H1 (cell line): Measurements from ENCODE around the gene OR4M1. TPM values are rescaled to one million over a fixed set of nuclear protein-coding genes. Genes with fewer than 3 reads are reported as not detected.

Experiments used
- CTCF ChIA-PET: fragments of 300-600 bp; sonication (Branson Sonifier 250); formaldehyde crosslinking; loops from one replicate; lab custom pipeline; 2021; ENCODE audit not compliant: partially characterized antibody; lab: Charles Lee
- POLR2A ChIA-PET: fragments of 300-600 bp; sonication (Branson Sonifier 250); formaldehyde crosslinking; loops from one replicate; lab custom pipeline; 2021; ENCODE audit warnings: inconsistent platforms; ENCODE audit not compliant: partially characterized antibody; lab: Charles Lee
- DNase-seq, 2 experiments: peaks; one replicate each; pipeline versions ENCODE4 v3.0.0 to v3.0.0-alpha.2; 2010 to 2022; ENCODE audit warnings: low spot score in 2 of 2, low read depth in 1 of 2, mixed read lengths in 1 of 2
- FAIRE-seq: peaks from 2 replicates; lab custom pipeline; 2011; peaks lifted over from hg19 to GRCh38; lab: Jason Lieb, UNC
- H2AFZ ChIP-seq: 2 replicates; pipeline ENCODE4 v1.8.1; 2012; ENCODE audit warnings: low read length, inconsistent platforms
- H2AK5ac ChIP-seq: 2 replicates; pipeline ENCODE4 v1.6.1; 2013; ENCODE audit warnings: low read depth, low read length
- H2BK120ac ChIP-seq: replicated peaks from 2 replicates; pipeline ENCODE3; 2013; ENCODE audit warnings: low read depth, low read length, inconsistent platforms
- H2BK12ac ChIP-seq: 2 replicates; pipeline ENCODE4 v1.6.1; 2013; ENCODE audit warnings: low read depth, low read length
- H2BK15ac ChIP-seq: 2 replicates; pipeline ENCODE4 v1.6.1; 2013; ENCODE audit warnings: low read length
- H2BK20ac ChIP-seq: 2 replicates; pipeline ENCODE4 v1.6.1; 2013; ENCODE audit warnings: low read length
- H2BK5ac ChIP-seq: 2 replicates; pipeline ENCODE4 v1.6.1; 2013; ENCODE audit warnings: low read depth, low read length
- H3K14ac ChIP-seq: 2 replicates; pipeline ENCODE4 v1.6.1; 2013; ENCODE audit warnings: inconsistent platforms; ENCODE audit not compliant: insufficient read length
- H3K18ac ChIP-seq: 2 replicates; pipeline ENCODE4 v1.6.1; 2013; ENCODE audit warnings: low read length; ENCODE audit errors: extremely low read depth
- H3K23ac ChIP-seq: 2 replicates; pipeline ENCODE4 v1.6.1; 2013; ENCODE audit warnings: inconsistent platforms; ENCODE audit not compliant: insufficient read length
- H3K23me2 ChIP-seq: 2 replicates; pipeline ENCODE4 v1.6.1; 2013; ENCODE audit warnings: low read depth, low read length
- H3K27ac ChIP-seq: 2 replicates; pipeline ENCODE4 v1.6.1; 2011; ENCODE audit warnings: low read depth, low read length, inconsistent platforms
- H3K27me3 ChIP-seq, 4 experiments: replicated peaks in 1 of 4; 1 replicate in 1 of 4; 2 replicates in 3 of 4; pipeline versions ENCODE4 v1.6.1 to v1.8.1; 2011 to 2013; ENCODE audit warnings: low read length in 3 of 4, mild to moderate bottlenecking in 3 of 4, inconsistent platforms in 2 of 4, mixed read lengths in 2 of 4, moderate library complexity in 1 of 4; ENCODE audit not compliant: control insufficient read depth in 3 of 4, insufficient read depth in 3 of 4; ENCODE audit errors: extremely low read depth in 1 of 4
- H3K36me3 ChIP-seq, 4 experiments: 2 replicates each; pipeline versions ENCODE4 v1.6.1 to v1.8.1; 2011 to 2013; ENCODE audit warnings: mild to moderate bottlenecking in 4 of 4, low read length in 3 of 4, moderate library complexity in 2 of 4, control low read depth in 1 of 4, inconsistent platforms in 1 of 4; ENCODE audit not compliant: insufficient read depth in 4 of 4, control insufficient read depth in 2 of 4
- H3K4ac ChIP-seq: replicated peaks from 2 replicates; pipeline ENCODE3; 2013; ENCODE audit warnings: low read length, low read depth, mixed read lengths, inconsistent platforms; ENCODE audit not compliant: insufficient read length
- H3K4me1 ChIP-seq, 4 experiments: replicated peaks in 1 of 4; 1 replicate in 1 of 4; 2 replicates in 3 of 4; pipeline versions ENCODE4 v1.6.1 to v1.8.1; 2011 to 2013; ENCODE audit warnings: low read length in 3 of 4, inconsistent platforms in 2 of 4, mixed read lengths in 1 of 4; ENCODE audit not compliant: insufficient read depth in 4 of 4, control insufficient read depth in 3 of 4
- H3K4me2 ChIP-seq, 2 experiments: 2 replicates each; pipeline versions ENCODE4 v1.6.1 to v1.8.1; 2011 to 2013; ENCODE audit warnings: low read depth in 2 of 2, low read length in 2 of 2, control low read depth in 1 of 2, inconsistent platforms in 1 of 2, mild to moderate bottlenecking in 1 of 2; ENCODE audit not compliant: insufficient read depth in 1 of 2
- H3K4me3 ChIP-seq, 4 experiments: fragments of 200-600, 300-600 bp in 1 of 4; sonication (generic), shearing (Covaris generic), sonication (Bioruptor Twin) in 1 of 4; 2 replicates each; pipeline versions ENCODE4 v1.5.1 to v1.8.1; 2011 to 2016; ENCODE audit warnings: low read length in 4 of 4, low read depth in 3 of 4, control low read depth in 2 of 4, inconsistent platforms in 2 of 4, mild to moderate bottlenecking in 2 of 4, mixed read lengths in 1 of 4, moderate library complexity in 1 of 4; ENCODE audit not compliant: insufficient read depth in 2 of 4; ENCODE audit errors: extremely low read depth in 1 of 4
- H3K56ac ChIP-seq: replicated peaks from 2 replicates; pipeline ENCODE3; 2013; ENCODE audit warnings: low read depth, mild to moderate bottlenecking, mixed read lengths, low read length, inconsistent platforms; ENCODE audit not compliant: insufficient read length
- H3K79me1 ChIP-seq: 2 replicates; pipeline ENCODE4 v1.6.1; 2013; ENCODE audit warnings: low read depth, low read length, control low read depth
- H3K79me2 ChIP-seq, 2 experiments: 2 replicates each; pipeline versions ENCODE4 v1.6.1 to v1.8.1; 2012 to 2013; ENCODE audit warnings: low read length in 2 of 2, mild to moderate bottlenecking in 2 of 2, inconsistent platforms in 1 of 2; ENCODE audit not compliant: insufficient read depth in 2 of 2, control insufficient read depth in 1 of 2
- H3K9ac ChIP-seq, 4 experiments: replicated peaks in 1 of 4; 1 replicate in 1 of 4; 2 replicates in 3 of 4; pipeline versions ENCODE4 v1.6.1 to v1.8.1; 2011 to 2013; ENCODE audit warnings: low read depth in 3 of 4, low read length in 3 of 4, control low read depth in 2 of 4, mild to moderate bottlenecking in 2 of 4, moderate library complexity in 2 of 4, inconsistent platforms in 1 of 4; ENCODE audit errors: extremely low read depth in 1 of 4
- H3K9me3 ChIP-seq, 2 experiments: 2 replicates each; pipeline versions ENCODE4 v1.6.1 to v1.8.1; 2012 to 2013; ENCODE audit warnings: mild to moderate bottlenecking in 2 of 2, moderate library complexity in 2 of 2, control low read depth in 1 of 2, inconsistent platforms in 1 of 2, low read depth in 1 of 2, low read length in 1 of 2, mixed read lengths in 1 of 2; ENCODE audit not compliant: insufficient read depth in 2 of 2
- H4K20me1 ChIP-seq, 2 experiments: replicated peaks in 1 of 2; 2 replicates each; pipeline versions ENCODE3 to v1.8.1; 2011 to 2013; ENCODE audit warnings: inconsistent platforms in 2 of 2, low read length in 2 of 2, mild to moderate bottlenecking in 1 of 2; ENCODE audit not compliant: insufficient read depth in 2 of 2, control insufficient read depth in 1 of 2
- H4K5ac ChIP-seq: 2 replicates; pipeline ENCODE4 v1.6.1; 2013; ENCODE audit warnings: low read length, low read depth, mixed read lengths, inconsistent platforms; ENCODE audit not compliant: insufficient read length
- H4K8ac ChIP-seq: 2 replicates; pipeline ENCODE4 v1.8.0; 2013; ENCODE audit warnings: mild to moderate bottlenecking, moderate library complexity, low read length, inconsistent platforms; ENCODE audit not compliant: insufficient read depth; ENCODE audit errors: extremely low read depth
- H4K91ac ChIP-seq: replicated peaks from 2 replicates; pipeline ENCODE3; 2013; ENCODE audit warnings: low read length, mixed read lengths, inconsistent platforms; ENCODE audit not compliant: insufficient read length
- ATF2 ChIP-seq: IDR thresholded peaks from 2 replicates; pipeline ENCODE4 v1.6.1; 2012; ENCODE audit warnings: low read length, inconsistent platforms
- ATF3 ChIP-seq: IDR thresholded peaks from 2 replicates; pipeline ENCODE4 v1.6.1; 2011; ENCODE audit warnings: low read depth, mild to moderate bottlenecking, low read length; ENCODE audit not compliant: insufficient read depth
- CBX5 ChIP-seq: fragments of 300-800, 300-1000 bp; sonication (generic); IDR thresholded peaks from 2 replicates; pipeline ENCODE4 v1.7.1; 2016; ENCODE audit warnings: antibody characterized with exemption, low read length, low read depth
- CEBPB ChIP-seq: IDR thresholded peaks from 2 replicates; pipeline ENCODE4 v1.6.1; 2012; ENCODE audit warnings: low read depth, low read length
- EGR1 ChIP-seq: IDR thresholded peaks from 2 replicates; pipeline ENCODE4 v1.6.1; 2011; ENCODE audit warnings: low read depth, low read length, borderline replicate concordance
- GABPA ChIP-seq: IDR thresholded peaks from 2 replicates; pipeline ENCODE4 v1.6.1; 2011; ENCODE audit warnings: mild to moderate bottlenecking, low read length, moderate library complexity, borderline replicate concordance; ENCODE audit not compliant: insufficient read depth
- JUND ChIP-seq: IDR thresholded peaks from 2 replicates; pipeline ENCODE4 v1.6.1; 2011; ENCODE audit warnings: mild to moderate bottlenecking, improper control_type of control experiment, low read length
- KDM5A ChIP-seq: fragments of 200-600 bp; IDR thresholded peaks from 2 replicates; pipeline ENCODE4 v1.7.1; 2012; ENCODE audit warnings: mild to moderate bottlenecking, low read length, inconsistent platforms, mixed read lengths
- POLR2AphosphoS5 ChIP-seq: IDR thresholded peaks from 2 replicates; pipeline ENCODE4 v1.6.1; 2011; ENCODE audit warnings: low read depth, low read length
- POU5F1 ChIP-seq: IDR thresholded peaks from 2 replicates; pipeline ENCODE4 v1.6.1; 2011; ENCODE audit warnings: low read depth, mild to moderate bottlenecking, low read length, moderate library complexity
- SP1 ChIP-seq: IDR thresholded peaks from 2 replicates; pipeline ENCODE4 v1.6.1; 2011; ENCODE audit warnings: low read depth, low read length
- SP2 ChIP-seq: IDR thresholded peaks from 2 replicates; pipeline ENCODE4 v1.6.1; 2012; ENCODE audit warnings: mild to moderate bottlenecking, low read length, inconsistent platforms
- YY1 ChIP-seq: IDR thresholded peaks from 2 replicates; pipeline ENCODE4 v1.6.1; 2011; ENCODE audit warnings: low read depth, mild to moderate bottlenecking, low read length
- polyA plus RNA-seq, 7 experiments: library from polyadenylated mRNA; depleted of rRNA in 3 of 7; stranded (reverse) in 5 of 7; unstranded in 2 of 7; fragments of >200 nt in 5 of 7; fragments of 200-250 nt in 2 of 7; gene quantifications; 1 replicate in 5 of 7; 2 replicates in 1 of 7; 4 replicates in 1 of 7; pipeline versions ENCODE4 v1.2.1 to v1.2.3, GENCODE V29; 2011 to 2013; ENCODE audit warnings: missing spikeins in 2 of 7, mixed read lengths in 2 of 7
- total RNA-seq: library from RNA; stranded (reverse); fragmentation: NEBNext Ultra II Directional; extraction: Animal tissue kit (Norgen Biotek cat#: 25700); gene quantifications from 2 replicates; pipeline ENCODE4 v1.2.1, GENCODE V29; 2021
- TF ChIP-seq, protein P1 (sequence below): IDR thresholded peaks from 2 replicates; pipeline ENCODE4 v1.6.1; 2012; ENCODE audit warnings: inconsistent platforms

Gene OR4M1
- total and polyA plus RNA-seq, 2 of the 8 experiments (the other 6 are each of a cell fraction or from before 2014, with no cell fraction given), result not detected

- Histone ChIP-seq H3K79me2 (no peaks in the 10 kb centered on the region), H3K18ac (no peak overlapping the region), H3K23ac (no peak overlapping the region), H2BK20ac (no peak overlapping the region), H3K9me3 (peaks cover 36 to 41% of the 10 kb centered on the region in 2 experiments), H3K79me1 (no peaks in the 10 kb centered on the region), H2BK120ac (no peak overlapping the region), H2AFZ (no peak overlapping the region), H2BK5ac (no peak overlapping the region), H3K14ac (no peak overlapping the region), H2AK5ac (no peak overlapping the region), H2BK12ac (no peak overlapping the region), H3K4ac (no peak overlapping the region), H4K5ac (no peak overlapping the region), H3K27me3 (no peaks in the 10 kb centered on the region), H4K91ac (no peak overlapping the region), H3K56ac (no peak overlapping the region), H4K8ac (no peak overlapping the region), H4K20me1 (no peaks in the 10 kb centered on the region), H3K9ac (no peak overlapping the region), H3K4me2 (no peak overlapping the region), H3K4me1 (no peaks in the 10 kb centered on the region), H3K4me3 (no peak overlapping the region), H3K36me3 (no peaks in the 10 kb centered on the region), H2BK15ac (no peak overlapping the region), H3K23me2 (no peaks in the 10 kb centered on the region), H3K27ac (no peak overlapping the region)
- DNase-seq, result no peak
- POLR2A ChIA-PET, result no interaction called here
- CTCF ChIA-PET, result no interaction called here
- FAIRE-seq, result no peak
- TF ChIP-seq ATF2 (no peak), SP2 (no peak), GABPA (no peak), KDM5A (no peak), POU5F1 (no peak), CEBPB (no peak), JUND (no peak), ATF3 (no peak), POLR2AphosphoS5 (no peak), SP1 (no peak), YY1 (no peak), CBX5 (no peak), EGR1 (no peak)
- TF ChIP-seq, protein P1, sequence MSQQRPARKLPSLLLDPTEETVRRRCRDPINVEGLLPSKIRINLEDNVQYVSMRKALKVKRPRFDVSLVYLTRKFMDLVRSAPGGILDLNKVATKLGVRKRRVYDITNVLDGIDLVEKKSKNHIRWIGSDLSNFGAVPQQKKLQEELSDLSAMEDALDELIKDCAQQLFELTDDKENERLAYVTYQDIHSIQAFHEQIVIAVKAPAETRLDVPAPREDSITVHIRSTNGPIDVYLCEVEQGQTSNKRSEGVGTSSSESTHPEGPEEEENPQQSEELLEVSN, result no peak
Measured at GRCh38 chr14:19729359-19729758, 43.9 kb upstream of the OR4M1 start.
